Subcutaneous abdominal adipose tissue (tissue), 5 donors: ENCODE results near the gene CAMKMT.

Experiments used
- H3K27ac ChIP-seq: one replicate; pipeline ENCODE4 v1.7.0; 2013; ENCODE audit warnings: low read depth, mild to moderate bottlenecking, inconsistent platforms, low read length, moderate library complexity
- H3K27me3 ChIP-seq, 5 donors: one replicate each; pipeline ENCODE4 v1.7.0; 2013; ENCODE audit warnings: low read length in 5 of 5, inconsistent platforms in 1 of 5; ENCODE audit not compliant: control insufficient read depth in 5 of 5, insufficient read depth in 4 of 5
- H3K36me3 ChIP-seq, 5 donors: one replicate each; pipeline ENCODE4 v1.7.0; 2013; ENCODE audit warnings: low read length in 5 of 5; ENCODE audit not compliant: control insufficient read depth in 5 of 5, insufficient read depth in 5 of 5
- H3K4me1 ChIP-seq, 5 donors: one replicate each; pipeline ENCODE4 v1.7.0; 2013; ENCODE audit warnings: low read length in 5 of 5, mild to moderate bottlenecking in 3 of 5, moderate library complexity in 1 of 5; ENCODE audit not compliant: control insufficient read depth in 5 of 5, insufficient read depth in 5 of 5
- H3K4me3 ChIP-seq, 5 donors: one replicate each; pipeline ENCODE4 v1.7.0; 2013; ENCODE audit warnings: low read length in 5 of 5, low read depth in 1 of 5
- H3K9ac ChIP-seq, 5 donors: one replicate each; pipeline ENCODE4 v1.7.0; 2013; ENCODE audit warnings: low read length in 5 of 5, mild to moderate bottlenecking in 4 of 5, moderate library complexity in 3 of 5
- H3K9me3 ChIP-seq, 5 donors: one replicate each; pipeline ENCODE4 v1.7.0; 2013; ENCODE audit warnings: low read length in 5 of 5; ENCODE audit not compliant: control insufficient read depth in 5 of 5
- donor health status: healthy.
- donor health status: healthy.
- donor health status: healthy.
- donor health status: healthy.
- donor health status: healthy.

Gene CAMKMT

DNA sequence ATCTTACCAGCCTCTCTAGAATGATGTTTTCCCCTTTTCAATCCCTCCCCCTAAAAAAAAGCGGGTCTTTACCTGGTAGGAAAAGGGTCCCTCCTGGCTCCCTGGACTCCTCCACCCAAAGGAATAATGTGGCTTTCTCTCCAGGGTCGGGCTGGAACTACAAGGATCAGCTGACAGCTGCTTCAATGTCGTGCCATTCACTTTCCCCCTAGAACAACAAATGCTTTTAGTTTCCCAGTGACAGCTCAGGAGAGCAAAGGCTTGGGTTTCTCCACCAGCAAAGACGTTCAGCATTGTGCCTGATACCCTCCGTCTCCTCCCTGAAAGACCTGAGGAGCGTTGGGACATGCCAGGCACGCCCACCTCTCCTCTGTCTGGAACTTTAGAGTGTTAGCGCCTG is 405.9 kb downstream of the CAMKMT start:
- Histone ChIP-seq H3K27me3 (peaks cover 0 to 12% (median 5%) of the 10 kb centered on the region in 5 donors), H3K9me3 (no peaks in the 10 kb centered on the region), H3K4me1 (peaks cover 0 to 7% (median 4%) of the 10 kb centered on the region in 5 donors), H3K27ac (no peak overlapping the region), H3K4me3 (no peak overlapping the region), H3K36me3 (peaks cover 0 to 2% (median 0%) of the 10 kb centered on the region in 5 donors), H3K9ac (no peak overlapping the region)

DNA sequence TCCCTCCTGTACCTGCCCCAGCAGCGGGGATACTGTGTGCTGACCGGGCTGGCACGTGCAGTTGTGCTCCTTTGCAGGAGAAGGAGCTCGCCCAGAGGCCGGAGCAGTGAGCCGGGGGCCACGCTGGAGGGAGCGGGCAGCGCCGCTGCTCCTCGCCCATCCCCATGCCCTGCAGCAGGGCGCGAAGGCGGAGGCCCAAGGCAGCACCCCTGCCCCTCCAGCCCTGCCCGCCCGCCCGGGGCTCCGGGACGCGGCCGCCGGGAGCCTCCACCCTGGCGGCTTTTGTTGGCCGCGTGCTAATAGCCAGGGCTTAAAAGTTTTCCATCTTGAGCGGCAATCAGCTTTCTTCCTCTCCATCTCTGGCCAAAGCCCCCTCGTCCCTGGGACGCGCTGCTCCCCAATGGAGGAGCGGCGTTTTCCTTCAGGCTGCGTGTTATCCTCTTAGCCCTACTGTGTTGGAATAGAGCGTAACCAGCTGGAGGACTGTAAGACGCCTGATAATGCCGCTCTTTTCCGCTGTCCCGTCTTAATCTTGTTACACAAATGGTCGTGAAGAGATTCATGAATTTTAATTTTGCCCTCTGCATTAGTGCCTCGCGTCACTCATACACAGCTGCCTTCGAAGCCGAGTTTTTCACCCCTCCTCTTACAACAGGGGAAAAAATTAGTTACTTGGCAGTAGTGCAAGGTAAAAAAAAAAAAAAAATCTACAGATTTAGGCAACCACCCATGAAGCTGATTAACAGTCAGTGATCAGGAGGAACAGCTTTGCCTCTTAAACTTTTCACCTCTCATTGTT is 406.9 kb downstream of the CAMKMT start:
- Histone ChIP-seq H3K9me3 (no peaks in the 10 kb centered on the region), H3K27ac (no peak overlapping the region), H3K4me1 (peaks cover 0 to 7% (median 4%) of the 10 kb centered on the region in 5 donors), H3K36me3 (peaks cover 0 to 2% (median 0%) of the 10 kb centered on the region in 5 donors), H3K4me3 (peak overlapping the region in 2 of 5 donors; percentile 3 to 14), H3K27me3 (peaks cover 0 to 12% (median 5%) of the 10 kb centered on the region in 5 donors), H3K9ac (no peak overlapping the region)

DNA sequence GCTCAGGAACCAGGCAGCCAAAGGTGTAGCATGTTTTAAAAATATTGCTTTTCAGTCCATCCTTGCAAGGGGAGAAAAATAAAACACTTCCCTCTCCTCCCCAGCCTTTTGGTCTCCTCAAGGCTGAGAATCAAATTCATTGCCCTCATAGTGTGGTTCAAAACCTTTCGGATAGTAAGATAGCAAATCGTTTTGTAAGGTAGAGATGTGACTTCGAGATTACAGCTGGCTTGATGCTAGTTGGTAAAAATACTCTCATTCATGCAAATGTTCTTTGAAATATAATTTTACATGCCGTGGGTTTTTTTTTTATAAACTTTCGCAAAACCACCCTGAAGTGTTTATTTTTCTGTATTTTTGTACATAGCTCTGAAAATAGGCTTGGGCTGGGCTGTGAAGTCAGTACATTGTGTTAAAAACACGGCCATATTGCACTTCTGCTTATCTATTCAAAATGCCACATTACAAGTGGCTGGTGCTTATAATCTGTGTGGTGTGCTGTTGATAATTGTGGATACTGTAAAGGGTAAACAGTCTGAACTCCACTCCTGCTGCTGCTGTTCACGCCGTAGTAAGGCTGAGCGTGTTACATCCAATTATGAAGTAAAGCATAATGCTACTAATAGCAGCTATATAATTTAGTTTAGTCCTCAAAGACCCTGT is 407.7 kb downstream of the CAMKMT start:
- Histone ChIP-seq H3K4me3 (no peak overlapping the region), H3K4me1 (peaks cover 0 to 7% (median 4%) of the 10 kb centered on the region in 5 donors), H3K27ac (no peak overlapping the region), H3K27me3 (peaks cover 0 to 12% (median 5%) of the 10 kb centered on the region in 5 donors), H3K9me3 (no peaks in the 10 kb centered on the region), H3K36me3 (peaks cover 0 to 2% (median 0%) of the 10 kb centered on the region in 5 donors), H3K9ac (no peak overlapping the region)

DNA sequence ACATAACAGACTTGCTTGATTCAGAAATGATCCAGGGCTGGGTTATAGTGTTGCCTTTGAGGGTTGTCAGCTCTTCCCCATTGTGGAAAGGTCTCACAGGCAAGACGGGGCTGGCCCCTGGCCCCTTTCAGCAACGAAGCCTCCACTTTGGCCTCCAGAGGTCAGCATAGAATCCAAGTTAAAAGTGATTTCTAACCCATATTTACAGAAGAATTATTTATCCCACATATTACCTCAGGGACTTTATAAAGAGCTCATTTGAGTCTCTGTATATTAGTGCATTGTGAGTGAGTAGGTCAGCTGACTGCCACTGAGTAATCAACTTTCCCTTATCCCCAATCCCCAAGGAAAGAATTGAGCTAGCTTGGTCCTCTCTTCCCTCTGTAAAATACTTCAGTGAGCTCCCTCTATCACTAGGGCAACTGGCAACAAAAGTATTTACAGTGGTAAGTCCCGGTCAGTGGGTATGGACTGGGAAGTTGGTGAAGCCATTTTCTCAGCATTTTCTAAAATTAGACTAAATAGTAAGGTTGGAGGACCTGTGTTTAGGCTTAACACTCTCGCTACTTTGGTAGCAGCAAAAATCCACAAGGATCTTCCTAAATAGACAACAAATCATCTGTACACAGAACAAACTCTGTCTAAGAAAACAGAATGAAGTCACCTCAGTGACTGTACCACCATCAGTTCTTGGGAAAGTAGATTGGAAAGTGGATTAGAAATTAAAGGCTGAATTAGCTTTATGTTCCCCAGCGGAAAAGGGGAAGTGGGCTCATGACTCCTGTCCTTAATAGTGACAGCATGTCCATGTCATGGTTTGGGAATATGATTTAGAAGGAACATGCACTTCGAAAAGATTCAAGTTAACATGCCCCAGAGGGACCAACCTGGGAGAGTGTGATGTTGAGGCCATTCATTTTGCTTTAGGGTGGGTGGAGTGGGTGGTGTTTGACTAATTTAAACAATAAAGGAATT is 408.8 kb downstream of the CAMKMT start:
- H3K4me3 ChIP-seq, result no peak overlapping the region
- peaks cover 0 to 2% (median 0%) of the 10 kb centered on the region in 5 donors for H3K36me3 ChIP-seq
- no peak overlapping the region for H3K9ac ChIP-seq
- no peak overlapping the region for H3K27ac ChIP-seq
- H3K4me1 ChIP-seq, result peaks cover 0 to 7% (median 4%) of the 10 kb centered on the region in 5 donors
- peaks cover 0 to 12% (median 5%) of the 10 kb centered on the region in 5 donors for H3K27me3 ChIP-seq
- H3K9me3 ChIP-seq, result no peaks in the 10 kb centered on the region

DNA sequence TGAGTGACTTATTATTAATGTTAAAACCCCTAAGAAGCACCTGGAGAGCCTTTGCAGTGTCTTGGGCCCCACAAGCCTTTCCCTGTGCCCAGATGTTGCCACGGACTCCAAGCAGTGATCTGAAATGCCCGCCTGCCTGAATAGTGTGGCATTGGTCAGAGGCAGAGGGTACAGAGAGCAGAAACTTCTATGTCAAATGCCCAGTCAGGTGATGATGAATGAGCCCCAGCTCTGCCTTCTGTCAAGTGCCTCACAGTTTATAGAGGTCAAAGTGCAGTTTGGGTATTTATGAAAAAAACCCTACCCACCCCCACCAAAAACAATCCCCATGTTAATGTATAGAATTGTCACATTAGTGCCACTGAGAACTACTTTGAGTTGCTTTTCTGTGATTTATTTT is 409.8 kb downstream of the CAMKMT start:
- Histone ChIP-seq H3K4me1 (peaks cover 0 to 7% (median 4%) of the 10 kb centered on the region in 5 donors), H3K27ac (no peak overlapping the region), H3K4me3 (no peak overlapping the region), H3K36me3 (peaks cover 0 to 2% (median 0%) of the 10 kb centered on the region in 5 donors), H3K27me3 (peaks cover 0 to 12% (median 5%) of the 10 kb centered on the region in 5 donors), H3K9me3 (no peaks in the 10 kb centered on the region), H3K9ac (no peak overlapping the region)

DNA sequence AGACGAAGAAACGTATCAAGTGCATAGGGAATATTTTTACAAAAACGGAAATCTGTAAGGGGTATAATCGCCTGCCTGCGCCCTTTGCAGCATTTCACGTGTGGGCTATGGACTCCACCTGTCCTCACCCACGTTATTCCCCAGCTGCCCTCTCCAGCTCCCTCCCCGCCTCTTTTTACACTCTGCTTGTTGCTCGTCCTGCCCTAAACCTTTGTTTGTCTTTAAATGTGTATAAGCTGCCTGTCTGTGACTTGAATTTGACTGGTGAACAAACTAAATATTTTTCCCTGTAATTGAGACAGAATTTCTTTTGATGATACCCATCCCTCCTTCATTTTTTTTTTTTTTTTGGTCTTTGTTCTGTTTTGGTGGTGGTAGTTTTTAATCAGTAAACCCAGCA is 410.4 kb downstream of the CAMKMT start:
- H3K9ac ChIP-seq, result no peak overlapping the region
- no peaks in the 10 kb centered on the region for H3K9me3 ChIP-seq
- H3K27ac ChIP-seq, result no peak overlapping the region
- H3K4me1 ChIP-seq, result peaks cover 0 to 7% (median 5%) of the 10 kb centered on the region in 5 donors
- H3K4me3 ChIP-seq, result no peak overlapping the region
- H3K36me3 ChIP-seq, result peaks cover 0 to 2% (median 0%) of the 10 kb centered on the region in 5 donors
- H3K27me3 ChIP-seq, result peaks cover 0 to 12% (median 5%) of the 10 kb centered on the region in 5 donors

DNA sequence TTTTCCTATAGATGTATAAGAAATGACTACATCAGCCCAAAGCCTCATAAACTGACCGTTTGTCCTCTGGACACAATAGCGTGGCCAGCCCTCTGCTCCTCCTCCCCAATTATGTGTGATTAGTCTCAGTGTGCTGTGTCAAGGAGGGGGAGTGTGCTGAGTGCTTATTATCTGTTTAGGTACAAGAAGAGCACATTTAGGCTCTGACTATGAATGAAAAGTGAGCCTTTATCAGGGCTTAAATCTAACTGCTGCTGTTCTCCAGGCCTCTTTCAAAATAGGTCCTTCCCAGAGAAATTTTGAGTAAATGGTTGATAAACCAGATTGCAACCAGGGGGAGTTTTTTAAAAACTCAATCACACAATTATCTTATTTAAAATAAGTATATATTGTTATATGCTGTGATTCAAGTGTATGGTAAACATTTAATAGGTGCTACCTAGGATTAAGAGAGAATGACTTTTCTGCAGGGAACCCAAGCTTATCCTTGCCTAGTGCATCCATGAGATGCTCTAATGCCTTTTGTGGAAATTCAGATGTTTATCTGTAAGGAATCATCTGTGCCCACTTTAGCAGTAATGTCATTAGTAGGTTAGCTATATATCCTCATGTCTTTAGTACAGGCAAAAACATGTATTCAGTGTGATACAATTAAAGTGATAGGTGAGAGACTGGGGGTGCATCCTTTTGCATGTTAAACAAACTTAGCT is 411.1 kb downstream of the CAMKMT start:
- H3K4me3 ChIP-seq, result no peak overlapping the region
- H3K36me3 ChIP-seq, result peaks cover 0 to 2% (median 0%) of the 10 kb centered on the region in 5 donors
- H3K27ac ChIP-seq, result no peak overlapping the region
- no peaks in the 10 kb centered on the region for H3K9me3 ChIP-seq
- H3K27me3 ChIP-seq, result peaks cover 0 to 12% (median 5%) of the 10 kb centered on the region in 5 donors
- no peak overlapping the region for H3K9ac ChIP-seq
- peaks cover 0 to 12% (median 7%) of the 10 kb centered on the region in 5 donors for H3K4me1 ChIP-seq

DNA sequence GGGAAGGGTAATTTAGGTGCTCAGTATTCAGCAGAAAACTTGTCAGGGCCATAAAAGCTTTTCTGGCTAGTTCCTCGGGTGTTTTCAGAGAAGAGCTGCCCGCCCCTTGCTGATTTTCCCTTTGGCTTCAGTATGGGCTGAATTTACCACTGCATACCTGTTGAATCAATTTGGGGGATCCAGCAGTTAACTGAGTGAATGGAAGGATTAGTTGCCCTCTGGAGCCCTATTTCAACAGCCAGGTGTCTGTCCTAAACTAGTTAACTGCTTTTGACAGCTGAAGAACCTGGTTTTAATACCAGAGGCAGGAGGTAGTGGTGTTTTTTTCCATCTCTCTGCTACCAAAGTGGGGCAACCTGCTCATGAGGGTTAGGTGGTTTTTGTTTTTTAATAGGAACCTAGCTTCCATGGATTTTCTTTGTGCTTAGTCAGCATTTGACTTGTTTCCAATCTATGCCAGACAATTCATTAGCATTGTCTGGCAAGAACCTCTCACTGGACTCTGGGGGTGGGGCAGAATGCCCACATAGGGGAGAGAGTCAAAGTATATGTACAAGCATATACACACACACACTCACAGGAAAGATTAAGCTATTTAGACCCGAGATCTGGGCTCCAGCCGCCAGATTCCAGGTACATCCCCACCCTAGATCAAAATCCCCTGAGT is 413.2 kb downstream of the CAMKMT start:
- Histone ChIP-seq H3K9me3 (peaks cover 0 to 5% (median under 1%) of the 10 kb centered on the region in 5 donors), H3K27ac (no peak overlapping the region), H3K4me1 (peaks cover 0 to 17% (median 13%) of the 10 kb centered on the region in 5 donors), H3K36me3 (peaks cover 0 to 2% (median 0%) of the 10 kb centered on the region in 5 donors), H3K27me3 (peaks cover 0 to 6% (median 0%) of the 10 kb centered on the region in 5 donors), H3K4me3 (no peak overlapping the region), H3K9ac (no peak overlapping the region)
